GM18870 (cell line): ENCODE results near the gene BIRC5.

Experiments
- ATAC-seq: cut with Tn5 transposase; IDR thresholded peaks from one replicate; pipeline ENCODE4 v1.9.1; 2021; ENCODE audit warnings: moderate library complexity; ENCODE audit not compliant: unreplicated experiment

The BIRC5 gene

GRCh38 chr17:78183916-78184315, 30.1 kb upstream of the BIRC5 start:
- ATAC-seq = no peak

- ATAC-seq = no peak
Observed at GRCh38 chr17:78184351-78184750, 29.7 kb upstream of the BIRC5 start.

GRCh38 chr17:78184868-78185267, 29.2 kb upstream of the BIRC5 start:
- ATAC-seq = no peak

GRCh38 chr17:78185981-78186691, 27.9 kb upstream of the BIRC5 start:
- ATAC-seq = no peak

- ATAC-seq = peak; percentile 61
Observed at GRCh38 chr17:78186692-78187595, 27.1 kb upstream of the BIRC5 start, which contains the start of the genes AFMID and TK1. Gene AFMID (plus strand): TSS chr17:78187362. CDS start chr17:78187371, 9 bp downstream. Gene TK1 (minus strand): TSS chr17:78187052. CDS start chr17:78186994, 58 bp downstream.

- ATAC-seq = no peak
Observed at GRCh38 chr17:78196716-78197115, 17.3 kb upstream of the BIRC5 start.

GRCh38 chr17:78197147-78197832, 16.8 kb upstream of the BIRC5 start:
- ATAC-seq = no peak

GRCh38 chr17:78200451-78200850, 13.6 kb upstream of the BIRC5 start:
- ATAC-seq = no peak

GRCh38 chr17:78202666-78203065, 11.4 kb upstream of the BIRC5 start:
- ATAC-seq = no peak

- no peak for ATAC-seq
Observed at GRCh38 chr17:78204387-78205123, 9.5 kb upstream of the BIRC5 start.

GRCh38 chr17:78205124-78205775, 8.8 kb upstream of the BIRC5 start:
- no peak for ATAC-seq

- ATAC-seq = no peak
Observed at GRCh38 chr17:78206298-78206697, 7.8 kb upstream of the BIRC5 start.

- ATAC-seq = no peak
Observed at GRCh38 chr17:78208486-78208885, 5.6 kb upstream of the BIRC5 start.

- ATAC-seq = no peak
Observed at GRCh38 chr17:78210111-78210510, 3.9 kb upstream of the BIRC5 start.

GRCh38 chr17:78211032-78211431, 3.0 kb upstream of the BIRC5 start:
- no peak for ATAC-seq

GRCh38 chr17:78214706-78215061, 631 bp downstream of the BIRC5 start:
- ATAC-seq = no peak

- ATAC-seq = no peak
Observed at GRCh38 chr17:78219396-78220150, 5.5 kb downstream of the BIRC5 start.

GRCh38 chr17:78223061-78223460, 9.0 kb downstream of the BIRC5 start:
- ATAC-seq = no peak

GRCh38 chr17:78223765-78224164, 9.7 kb downstream of the BIRC5 start:
- no peak for ATAC-seq
